HCT116 (cell line): ENCODE data around the gene NBEAL2.

ENCODE experiments used
- ATF3 ChIP-seq: IDR thresholded peaks from 2 replicates; pipeline ENCODE4 v1.6.1; 2012
- CTCF ChIP-seq, 3 experiments: fragments of 200-600 bp in 1 of 3; sonication (generic) in 1 of 3; IDR thresholded peaks in 2 of 3; conservative IDR thresholded peaks in 1 of 3; 2 replicates each; pipeline ENCODE4 v1.5.1; 2012 to 2017; ENCODE audit warnings: low read depth in 2 of 3, low read length in 2 of 3, antibody characterized with exemption in 1 of 3, borderline replicate concordance in 1 of 3, control low read depth in 1 of 3, mild to moderate bottlenecking in 1 of 3, mixed read lengths in 1 of 3, mixed run types in 1 of 3, moderate library complexity in 1 of 3; ENCODE audit not compliant: insufficient read depth in 1 of 3
- EGR1 ChIP-seq: IDR thresholded peaks from 2 replicates; pipeline ENCODE4 v1.6.1; 2012; ENCODE audit warnings: low read depth
- ELF1 ChIP-seq: IDR thresholded peaks from 2 replicates; pipeline ENCODE4 v1.6.1; 2012; ENCODE audit warnings: low read depth, borderline replicate concordance
- EZH2 ChIP-seq: fragments of 200-600 bp; sonication (generic); IDR thresholded peaks from 2 replicates; pipeline ENCODE4 v1.6.1; 2017; ENCODE audit warnings: antibody characterized with exemption, mixed run types
- EZH2phosphoT487 ChIP-seq: fragments of 200-600 bp; IDR thresholded peaks from 2 replicates; pipeline ENCODE4 v1.6.1; 2018; ENCODE audit warnings: antibody characterized with exemption, borderline replicate concordance
- MAX ChIP-seq: IDR thresholded peaks from 2 replicates; pipeline ENCODE4 v1.6.1; 2012
- POLR2A ChIP-seq: IDR thresholded peaks from 2 replicates; pipeline ENCODE4 v1.7.0; 2011; ENCODE audit warnings: borderline replicate concordance; ENCODE audit not compliant: insufficient read depth, insufficient read length; ENCODE audit errors: extremely low read depth
- POLR2AphosphoS5 ChIP-seq: IDR thresholded peaks from 2 replicates; pipeline ENCODE4 v1.6.1; 2011; ENCODE audit warnings: mild to moderate bottlenecking, low read depth, low read length, moderate library complexity
- RAD21 ChIP-seq: IDR thresholded peaks from 2 replicates; pipeline ENCODE4 v1.6.1; 2012; ENCODE audit warnings: low read depth, mild to moderate bottlenecking
- REST ChIP-seq: IDR thresholded peaks from 2 replicates; pipeline ENCODE4 v1.6.1; 2012; ENCODE audit warnings: low read depth
- SP1 ChIP-seq: IDR thresholded peaks from 2 replicates; pipeline ENCODE4 v1.6.1; 2012; ENCODE audit warnings: low read depth
- YY1 ChIP-seq: IDR thresholded peaks from 2 replicates; pipeline ENCODE4 v1.6.1; 2011; ENCODE audit warnings: low read length, low read depth, moderate library complexity, mild to moderate bottlenecking; ENCODE audit not compliant: insufficient replicate concordance; ENCODE audit errors: extremely low read depth

GRCh38 chr3:46930945-46931403 lies 48.5 kb upstream of the NBEAL2 start:
- TF ChIP-seq CTCF (IDR thresholded peaks at IDR 0.05 in 2 of 3, conservative IDR thresholded peaks at IDR 0.05 in 1 of 3; ENCODE audit: borderline replicate concordance in 1 of 3, insufficient read depth in 1 of 3, low read depth in 2 of 3, low read length in 2 of 3) (no peak), POLR2A (no peak), EZH2 (no peak), MAX (no peak), ATF3 (no peak), EZH2phosphoT487 (no peak), ELF1 (no peak), POLR2AphosphoS5 (no peak), REST (no peak), EGR1 (no peak), SP1 (no peak), RAD21 (no peak), YY1 (no peak)
